GM19452 (cell line): ENCODE results near the gene CCDC33.

ENCODE experiments used
- ATAC-seq: cut with Tn5 transposase; IDR thresholded peaks from one replicate; pipeline ENCODE4 v1.9.1; 2021; ENCODE audit not compliant: unreplicated experiment

CCDC33 gene

GRCh38 chr15:74235962-74236361 lies at the start of gene CCDC33:
Gene CCDC33 (plus strand): TSS chr15:74236326. CDS start chr15:74236720, 394 bp downstream.
- ATAC-seq = no peak

DNA sequence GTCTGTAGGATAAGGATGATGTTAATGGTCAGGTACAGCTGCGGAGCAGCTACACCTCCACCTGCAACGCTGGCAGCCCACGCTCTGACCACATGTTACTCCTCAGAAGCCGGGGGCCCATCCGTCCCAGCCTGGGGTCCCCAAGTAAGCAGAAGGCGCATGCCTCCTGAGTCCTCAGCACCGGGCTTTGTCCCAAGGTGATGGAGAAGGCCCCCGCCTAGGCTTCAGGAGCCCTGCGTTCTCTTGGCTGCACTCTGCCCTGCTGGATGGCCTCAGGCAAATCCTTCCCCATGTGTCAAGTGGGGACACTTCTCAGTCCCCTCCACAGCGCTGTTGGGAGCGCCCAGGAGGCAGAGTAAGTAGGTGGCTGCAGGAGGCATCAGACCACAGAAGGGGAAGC lies 47.9 kb upstream of the CCDC33 start:
- no peak for ATAC-seq

GRCh38 chr15:74191798-74192197 lies 44.3 kb upstream of the CCDC33 start:
- ATAC-seq = no peak

GRCh38 chr15:74192751-74193150 lies 43.4 kb upstream of the CCDC33 start:
- ATAC-seq = no peak

- ATAC-seq = no peak
Measured at GRCh38 chr15:74193299-74193718, 42.8 kb upstream of the CCDC33 start.

DNA sequence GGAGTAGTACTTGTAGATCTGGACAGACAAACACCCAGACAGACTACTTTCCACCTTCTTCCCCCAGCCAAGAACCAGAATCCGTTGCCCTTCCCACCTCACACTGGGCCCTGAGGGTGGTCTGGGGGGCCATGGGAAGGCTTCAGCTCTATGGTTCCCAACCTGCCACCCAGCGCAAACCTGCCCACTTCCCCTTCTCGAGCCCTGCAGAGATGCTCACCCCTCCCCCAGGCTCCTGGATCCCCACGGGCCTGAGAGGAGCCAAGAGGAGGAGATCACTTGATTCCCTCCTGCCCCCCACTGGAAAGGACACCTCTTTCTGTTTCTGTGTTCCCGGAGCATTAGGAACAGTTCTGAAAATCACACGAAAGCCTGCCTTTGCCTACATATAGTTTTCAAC lies 42.2 kb upstream of the CCDC33 start:
- no peak for ATAC-seq

- no peak for ATAC-seq
Measured at GRCh38 chr15:74194572-74195559, 41.3 kb upstream of the CCDC33 start.

DNA sequence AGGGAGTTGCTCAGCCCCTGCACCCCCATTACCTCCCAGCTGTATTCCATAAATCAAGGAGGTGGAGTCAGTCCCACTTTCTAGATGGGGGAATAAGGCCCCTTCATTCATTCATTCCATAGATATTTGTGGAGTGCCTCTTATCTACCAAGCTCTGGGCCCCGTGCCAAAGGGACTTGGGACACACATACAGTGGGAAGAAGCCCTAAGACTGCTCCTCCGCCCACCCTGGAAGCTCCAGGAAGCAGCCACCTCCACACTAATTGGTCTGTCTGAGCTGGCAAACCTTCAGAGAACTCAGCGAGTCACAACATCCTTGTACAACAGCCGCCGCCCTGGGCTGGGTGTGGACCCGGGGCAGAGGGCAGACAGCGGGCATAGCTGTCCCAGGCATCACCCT lies 40.0 kb upstream of the CCDC33 start:
- no peak for ATAC-seq

DNA sequence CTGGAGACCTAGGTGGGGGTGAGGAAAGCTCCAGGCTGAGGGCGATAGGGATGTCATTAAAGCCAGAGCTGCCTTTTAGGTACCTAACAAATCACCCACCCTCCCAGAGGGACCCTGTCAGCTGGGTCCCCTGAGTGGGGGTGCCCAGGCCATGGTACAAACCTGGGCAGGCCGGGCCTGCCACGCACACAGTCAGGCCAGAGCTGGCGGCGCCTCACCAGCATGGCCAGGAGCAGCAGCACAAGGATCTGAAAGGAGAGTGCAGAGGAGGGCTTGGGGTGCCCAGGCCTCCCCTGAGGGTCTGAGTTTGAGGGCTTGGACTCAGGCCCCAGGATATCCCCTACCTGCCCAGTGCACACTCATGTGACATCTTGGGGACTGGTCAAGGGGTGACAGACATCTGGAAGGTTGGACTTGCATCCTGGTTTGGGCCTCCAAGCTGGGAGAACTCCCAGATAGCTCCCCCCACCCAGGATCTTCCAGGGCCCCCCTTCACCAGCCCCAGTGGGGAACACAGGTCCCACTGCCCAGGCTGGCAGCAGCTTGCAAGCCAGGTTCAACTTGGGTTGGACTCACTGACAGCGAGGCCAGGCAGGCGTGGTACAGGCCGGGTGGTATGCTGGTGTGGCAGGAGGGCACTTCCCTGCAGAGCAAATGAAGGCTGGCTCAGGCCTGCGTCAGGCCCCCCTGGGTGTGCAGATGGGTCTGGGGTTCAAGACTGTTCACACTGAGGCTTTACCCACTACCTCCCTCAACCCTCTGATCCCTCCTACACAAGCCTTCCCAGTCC lies 38.8 kb upstream of the CCDC33 start:
- no peak for ATAC-seq

DNA sequence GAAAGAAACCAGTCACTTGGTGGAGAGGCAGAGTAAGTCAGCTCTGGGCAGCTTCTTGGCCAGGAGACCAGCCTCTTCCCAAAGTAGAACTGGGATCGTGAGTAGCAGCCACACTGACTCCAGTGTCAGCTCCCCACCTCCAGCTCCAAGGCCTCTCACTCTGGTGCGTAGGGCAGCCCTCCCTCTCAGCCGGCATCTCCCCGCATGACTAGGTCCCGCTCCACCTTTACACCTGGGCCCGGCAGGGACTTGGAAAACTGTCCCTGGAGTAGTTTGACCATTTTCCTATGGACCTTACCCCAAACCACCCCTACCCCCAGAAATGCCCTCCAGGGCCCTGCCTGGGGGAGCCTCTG lies 36.9 kb upstream of the CCDC33 start:
- ATAC-seq = no peak

GRCh38 chr15:74200412-74200815 lies 35.7 kb upstream of the CCDC33 start:
- no peak for ATAC-seq

- ATAC-seq = no peak
Measured at GRCh38 chr15:74200871-74201419, 35.2 kb upstream of the CCDC33 start.

GRCh38 chr15:74201710-74202420 lies 34.3 kb upstream of the CCDC33 start:
- ATAC-seq = no peak

DNA sequence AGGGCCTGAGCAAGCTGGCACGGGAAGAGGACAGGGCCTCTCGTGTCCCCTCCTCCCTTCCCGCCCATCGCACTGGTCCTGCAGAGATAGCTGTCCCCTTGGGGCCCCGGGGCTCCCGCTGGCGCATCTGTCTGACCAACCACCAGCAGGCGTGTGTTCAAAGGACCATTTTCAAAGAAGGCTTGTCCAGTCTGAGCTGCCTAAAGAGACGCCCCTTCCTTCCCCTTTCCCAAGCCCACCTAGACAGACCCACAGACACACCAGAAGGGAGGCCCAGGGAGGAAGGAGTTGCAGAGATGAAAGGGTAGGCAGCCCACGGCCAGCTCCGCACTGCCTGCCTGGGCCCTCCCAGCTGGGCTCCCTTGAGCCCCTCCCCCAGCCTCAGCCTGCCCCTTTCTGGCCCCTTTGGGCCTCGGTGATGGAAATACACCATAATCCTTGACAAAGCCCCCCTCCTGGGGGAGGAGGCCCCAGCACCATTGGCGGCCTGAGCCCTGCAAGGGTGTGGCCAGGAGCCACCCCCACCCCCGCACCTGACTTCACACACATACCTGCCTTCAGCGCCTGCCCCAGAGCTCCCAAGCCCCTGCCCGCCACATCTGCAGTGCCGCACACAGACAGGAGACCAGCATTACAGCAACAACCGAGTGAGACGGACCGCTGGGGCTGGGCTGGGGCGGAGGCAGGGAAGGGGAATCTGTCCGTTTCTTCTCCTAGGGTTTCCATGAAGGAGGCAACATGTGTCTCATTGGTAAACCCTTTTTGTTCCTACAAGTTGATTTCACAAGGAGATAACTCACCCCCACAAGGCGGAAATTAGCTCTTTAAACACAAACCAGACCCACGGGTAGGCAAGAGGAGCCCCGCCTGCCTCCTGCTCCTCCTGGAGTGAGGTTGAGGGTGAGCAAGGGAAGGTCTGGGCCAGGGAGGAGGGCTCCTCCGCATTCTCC lies 33.4 kb upstream of the CCDC33 start, which contains the start of gene STRA6:
Gene STRA6, minus strand, starts transcription at position 336 of the 950 bp plus-strand sequence. CDS start 520 bp downstream, outside the sequence.
- ATAC-seq = no peak

- ATAC-seq = no peak
Measured at GRCh38 chr15:74203914-74204431, 32.2 kb upstream of the CCDC33 start.

DNA sequence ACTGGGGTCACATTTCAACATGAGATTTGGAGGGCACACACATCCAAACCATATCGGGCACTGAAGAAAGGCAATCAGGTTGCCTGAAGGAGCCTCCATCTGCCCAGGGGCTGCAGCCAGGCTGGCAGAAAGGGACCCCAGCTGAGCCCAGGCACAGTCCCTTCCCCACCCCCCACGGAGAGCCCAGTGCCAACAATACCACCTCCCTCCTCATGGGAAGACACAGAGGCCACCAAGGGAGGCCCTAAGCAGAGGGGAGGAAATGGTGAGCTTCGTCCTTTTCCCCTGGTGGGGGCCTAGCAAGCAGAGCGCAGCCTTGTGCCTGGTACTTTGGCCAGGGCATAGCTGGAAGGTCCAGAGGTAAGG lies 30.6 kb upstream of the CCDC33 start:
- no peak for ATAC-seq

GRCh38 chr15:74206801-74207281 lies 29.3 kb upstream of the CCDC33 start:
- no peak for ATAC-seq

GRCh38 chr15:74207652-74208440 lies 28.3 kb upstream of the CCDC33 start:
- no peak for ATAC-seq

DNA sequence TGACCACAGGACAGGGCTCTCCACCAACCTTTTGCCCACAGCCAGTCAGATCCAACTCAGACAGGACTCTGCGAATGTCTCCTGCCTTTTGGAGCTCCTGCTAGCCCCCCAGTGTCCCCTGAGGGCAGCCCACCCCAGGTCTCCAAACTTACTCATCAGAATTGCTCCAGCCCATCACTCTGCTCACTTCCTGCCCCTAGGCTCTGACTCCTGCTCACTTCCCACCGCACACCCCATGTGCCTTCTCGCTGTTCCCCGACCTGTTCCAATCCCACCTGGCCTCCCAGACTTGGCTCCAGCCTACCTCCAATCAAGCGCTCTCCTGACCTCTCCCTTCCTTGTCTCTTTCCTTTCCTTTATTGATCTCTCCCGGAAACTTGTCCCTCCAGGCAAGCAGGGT lies 27.6 kb upstream of the CCDC33 start:
- ATAC-seq = no peak
